Osteocyte (in vitro differentiated cells): Measurements from ENCODE around the gene PDE6B. TPM values are rescaled to one million over a fixed set of nuclear protein-coding genes. Genes with fewer than 3 reads are reported as not detected.

Experiments
- DNase-seq: peaks from one replicate; pipeline ENCODE4 v3.0.0; 2021; ENCODE audit warnings: mixed read lengths; ENCODE audit not compliant: unreplicated experiment; ENCODE audit errors: extremely low spot score
- H3K27ac Mint-ChIP-seq: one replicate; pipeline ENCODE4 v1.8.0; 2021; ENCODE audit warnings: mild to moderate bottlenecking, mixed read lengths; ENCODE audit not compliant: unreplicated experiment
- H3K27me3 Mint-ChIP-seq: one replicate; pipeline ENCODE4 v1.8.0; 2021; ENCODE audit warnings: mixed read lengths; ENCODE audit not compliant: unreplicated experiment
- H3K36me3 Mint-ChIP-seq: one replicate; pipeline ENCODE4 v1.8.0; 2021; ENCODE audit warnings: mixed read lengths; ENCODE audit not compliant: unreplicated experiment
- H3K4me1 Mint-ChIP-seq: one replicate; pipeline ENCODE4 v1.8.0; 2021; ENCODE audit warnings: mixed read lengths; ENCODE audit not compliant: unreplicated experiment
- H3K4me3 Mint-ChIP-seq: one replicate; pipeline ENCODE4 v1.8.0; 2021; ENCODE audit warnings: mild to moderate bottlenecking, moderate library complexity, mixed read lengths; ENCODE audit not compliant: unreplicated experiment
- H3K9me3 Mint-ChIP-seq: one replicate; pipeline ENCODE4 v1.8.0; 2021; ENCODE audit warnings: mixed read lengths; ENCODE audit not compliant: unreplicated experiment
- total RNA-seq: library from RNA; stranded (reverse); gene quantifications from 2 replicates; pipeline ENCODE4 v1.2.1, GENCODE V29; 2021
- TF ChIP-seq, protein P1 (sequence below): fragments of 200-600 bp; sonication (generic); IDR thresholded peaks from 2 replicates; pipeline ENCODE4 v1.5.0; 2021; ENCODE audit warnings: antibody characterized with exemption, mild to moderate bottlenecking, moderate library complexity

Gene PDE6B
- total RNA-seq, 1 donor from 2014 or later, result 1.6 TPM

DNA sequence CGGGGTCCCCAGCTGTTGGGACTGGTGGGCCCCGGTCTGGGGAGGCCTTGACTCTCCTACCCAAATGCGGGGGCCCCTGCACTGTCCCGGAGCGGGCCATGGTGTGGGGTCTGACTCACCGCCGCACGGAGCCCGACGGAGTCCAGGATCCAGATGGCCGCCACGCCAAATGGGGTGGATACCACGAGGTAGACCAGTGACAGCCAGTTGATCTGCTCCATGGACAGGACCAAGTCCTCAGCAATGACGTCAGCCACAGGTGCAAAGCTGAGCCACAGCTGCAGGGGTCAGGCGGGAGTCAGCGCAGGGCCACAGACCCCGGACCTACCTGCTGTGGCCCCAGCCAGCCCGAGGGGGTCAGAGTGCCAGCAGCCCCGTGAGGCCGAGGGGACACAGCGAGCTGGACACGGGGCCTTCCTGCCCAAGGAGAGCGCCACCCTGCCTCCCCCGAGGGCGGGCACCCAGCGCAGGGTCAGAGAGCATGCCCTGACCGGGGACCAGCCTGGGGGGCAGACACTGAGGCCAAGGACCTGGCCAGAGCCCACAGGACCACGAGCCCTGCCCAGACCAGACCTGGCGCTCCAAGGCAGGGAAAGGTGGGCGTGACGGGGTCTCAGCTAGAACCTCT, 61.2 kb downstream of the PDE6B start:
- TF ChIP-seq, protein P1, sequence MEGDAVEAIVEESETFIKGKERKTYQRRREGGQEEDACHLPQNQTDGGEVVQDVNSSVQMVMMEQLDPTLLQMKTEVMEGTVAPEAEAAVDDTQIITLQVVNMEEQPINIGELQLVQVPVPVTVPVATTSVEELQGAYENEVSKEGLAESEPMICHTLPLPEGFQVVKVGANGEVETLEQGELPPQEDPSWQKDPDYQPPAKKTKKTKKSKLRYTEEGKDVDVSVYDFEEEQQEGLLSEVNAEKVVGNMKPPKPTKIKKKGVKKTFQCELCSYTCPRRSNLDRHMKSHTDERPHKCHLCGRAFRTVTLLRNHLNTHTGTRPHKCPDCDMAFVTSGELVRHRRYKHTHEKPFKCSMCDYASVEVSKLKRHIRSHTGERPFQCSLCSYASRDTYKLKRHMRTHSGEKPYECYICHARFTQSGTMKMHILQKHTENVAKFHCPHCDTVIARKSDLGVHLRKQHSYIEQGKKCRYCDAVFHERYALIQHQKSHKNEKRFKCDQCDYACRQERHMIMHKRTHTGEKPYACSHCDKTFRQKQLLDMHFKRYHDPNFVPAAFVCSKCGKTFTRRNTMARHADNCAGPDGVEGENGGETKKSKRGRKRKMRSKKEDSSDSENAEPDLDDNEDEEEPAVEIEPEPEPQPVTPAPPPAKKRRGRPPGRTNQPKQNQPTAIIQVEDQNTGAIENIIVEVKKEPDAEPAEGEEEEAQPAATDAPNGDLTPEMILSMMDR, result no peak
- Mint-ChIP-seq H3K27me3 (no peaks in the 10 kb centered on the region), H3K36me3 (no peaks in the 10 kb centered on the region), H3K9me3 (no peaks in the 10 kb centered on the region), H3K4me3 (no peak overlapping the region), H3K4me1 (peaks cover 15% of the 10 kb centered on the region), H3K27ac (no peak overlapping the region)
- DNase-seq, result no peak

DNA sequence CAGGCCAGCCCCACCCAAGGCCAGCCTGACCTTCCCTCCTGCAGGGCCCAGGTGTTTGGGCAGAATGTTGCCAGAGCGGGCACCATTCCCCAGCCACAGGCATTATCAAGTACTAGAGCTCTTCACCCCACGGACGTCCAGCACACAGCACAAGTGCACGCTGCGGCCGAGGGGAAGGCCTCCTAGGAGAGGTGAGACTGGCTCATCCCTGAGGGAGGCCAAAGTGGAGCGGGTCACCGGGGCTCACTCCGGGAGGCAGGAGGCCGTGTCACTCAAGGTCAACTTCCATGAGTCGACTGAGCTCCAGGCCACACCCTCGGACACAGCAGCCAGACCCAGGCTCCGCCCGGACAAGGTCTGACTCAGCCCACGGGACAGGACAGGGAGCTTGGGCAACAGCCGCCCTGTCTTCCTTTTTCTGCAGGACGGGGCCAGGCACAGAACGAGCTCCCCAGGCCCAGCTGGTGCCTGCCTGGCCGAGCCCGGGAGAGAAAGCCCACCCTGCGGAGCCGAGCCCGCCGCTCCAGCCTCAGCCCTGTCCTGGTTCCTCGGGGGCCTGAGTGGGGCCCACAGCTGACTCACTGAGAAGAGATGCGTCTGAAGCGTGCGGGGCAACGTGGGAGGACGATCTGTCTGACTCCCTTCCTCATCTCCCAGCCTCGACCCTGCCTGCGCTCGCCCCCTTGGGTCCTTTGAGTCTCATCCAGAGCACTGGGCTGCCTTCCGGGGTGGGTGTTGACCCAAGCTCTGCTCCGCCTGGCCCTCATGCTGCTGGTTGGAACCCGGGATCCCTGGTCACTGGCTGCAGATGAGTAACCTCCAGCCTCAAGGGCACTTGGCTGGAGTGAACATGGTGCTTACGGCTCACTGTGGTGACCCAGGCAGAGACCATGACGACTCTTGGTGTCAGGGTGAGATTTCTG, 61.9 kb downstream of the PDE6B start:
- no peak for DNase-seq

DNA sequence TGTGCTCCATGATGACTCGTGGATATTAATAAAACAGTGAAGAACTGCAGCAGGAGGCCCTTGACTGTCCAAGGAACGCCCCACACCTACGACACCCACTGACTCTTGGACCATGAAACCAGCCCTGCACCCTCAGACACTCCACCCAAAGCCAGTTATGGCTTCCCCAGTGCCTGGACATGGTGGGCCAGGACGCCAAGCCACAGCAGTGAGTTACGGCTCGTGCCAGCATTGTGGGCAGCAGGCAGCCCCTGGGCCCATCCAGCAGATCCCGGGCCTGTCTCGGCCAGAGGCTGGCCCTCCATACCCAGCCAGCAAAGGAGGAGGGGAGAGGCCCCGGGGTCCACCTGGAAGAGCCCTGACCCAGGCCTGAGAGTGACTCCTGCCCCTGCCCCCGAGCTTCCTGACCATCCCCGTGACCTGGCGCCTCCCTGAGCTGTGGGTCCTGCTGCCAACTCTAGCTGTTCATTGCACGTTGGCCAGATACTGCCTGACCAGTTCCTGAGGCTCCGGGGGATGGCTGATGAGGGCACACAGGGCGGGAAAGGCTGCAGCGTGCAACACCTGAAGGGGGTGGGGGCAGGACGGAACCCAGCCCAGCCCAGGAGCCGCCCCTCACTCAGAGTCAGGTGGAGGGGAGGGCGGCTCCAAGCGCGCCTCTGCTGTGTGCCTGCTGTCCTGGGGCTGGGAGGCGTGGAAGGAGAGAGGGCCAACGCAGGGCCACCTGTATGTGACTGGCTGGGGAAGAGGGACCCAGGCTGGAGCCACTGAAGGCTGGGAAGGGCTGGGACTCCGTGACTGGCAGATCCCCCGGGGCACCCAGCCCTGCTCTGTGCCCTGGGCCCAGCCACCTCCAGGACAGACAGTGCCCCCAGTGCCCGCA, 62.8 kb downstream of the PDE6B start:
- TF ChIP-seq, protein P1, result no peak
- H3K36me3 Mint-ChIP-seq, result no peaks in the 10 kb centered on the region
- peaks cover 15% of the 10 kb centered on the region for H3K4me1 Mint-ChIP-seq
- H3K4me3 Mint-ChIP-seq, result no peak overlapping the region
- no peak overlapping the region for H3K27ac Mint-ChIP-seq
- no peak for DNase-seq
- H3K9me3 Mint-ChIP-seq, result no peaks in the 10 kb centered on the region
- no peaks in the 10 kb centered on the region for H3K27me3 Mint-ChIP-seq

More for the DNA sequence above, 61.9 kb downstream of the PDE6B start:
- Mint-ChIP-seq H3K4me1 (peaks cover 15% of the 10 kb centered on the region), H3K4me3 (no peak overlapping the region), H3K9me3 (no peaks in the 10 kb centered on the region), H3K27me3 (no peaks in the 10 kb centered on the region), H3K36me3 (no peaks in the 10 kb centered on the region), H3K27ac (no peak overlapping the region)
- TF ChIP-seq, protein P1, result no peak

DNA sequence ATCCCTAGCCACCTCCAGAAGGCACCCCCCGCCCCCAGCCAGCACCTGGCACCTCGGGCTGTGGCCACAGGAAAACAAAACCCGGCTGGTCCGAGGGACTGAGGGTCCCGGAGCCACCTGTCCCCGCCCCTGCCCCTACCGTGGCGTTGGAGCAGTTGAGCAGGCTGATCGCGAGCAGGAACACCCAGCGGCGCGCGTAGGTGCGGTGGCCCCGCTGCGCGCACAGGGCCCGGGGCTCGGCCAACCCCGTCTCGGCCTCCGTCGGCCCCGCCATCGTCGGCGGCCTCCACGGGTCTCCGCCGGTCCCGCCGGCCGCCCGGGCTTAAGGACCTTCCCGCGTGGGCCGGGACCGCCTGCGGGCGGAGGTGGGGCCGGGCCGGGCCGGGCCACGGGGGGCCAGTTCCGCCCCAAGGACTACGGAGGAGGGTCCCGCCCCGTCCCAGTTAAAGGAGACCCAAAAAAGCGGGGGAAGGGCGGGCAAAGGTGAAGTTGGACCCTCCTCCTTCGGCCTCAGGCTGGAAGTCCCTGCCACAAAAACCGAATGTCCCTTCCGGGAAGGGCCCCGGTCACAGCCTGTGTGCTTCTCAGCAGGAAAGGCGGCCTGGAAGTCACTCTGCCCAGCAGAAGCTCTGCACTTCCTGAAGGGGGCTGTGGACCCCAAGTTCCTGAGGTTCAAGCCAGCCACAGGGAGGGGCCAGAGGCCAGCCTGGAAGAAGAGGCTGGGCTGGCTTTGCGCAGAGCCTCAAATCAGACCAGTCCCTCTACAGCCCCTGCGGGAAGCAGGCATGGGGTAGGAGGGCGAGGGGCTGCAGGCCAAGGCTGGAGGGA, 63.7 kb downstream of the PDE6B start, which contains the start of gene SLC49A3:
Gene SLC49A3 (minus strand): TSS at position 298 of the 828 bp plus-strand sequence. CDS start 24 bp downstream, at position 274.
- H3K27ac Mint-ChIP-seq, result no peak within 1 kb of the TSS
- H3K4me3 Mint-ChIP-seq, result no peak within 1 kb of the TSS
- no peaks in the 10 kb centered on the region for H3K36me3 Mint-ChIP-seq
- peaks cover 11% of the 10 kb centered on the region for H3K4me1 Mint-ChIP-seq
- TF ChIP-seq, protein P1, result no peak
- DNase-seq, result no peak
- H3K27me3 Mint-ChIP-seq, result no peaks in the 10 kb centered on the region
- no peaks in the 10 kb centered on the region for H3K9me3 Mint-ChIP-seq
